Measurements from ENCODE around the gene HNF1A. TPM values are rescaled to one million over a fixed set of nuclear protein-coding genes. Genes with fewer than 3 reads are reported as not detected.

HNF1A gene
- total and polyA plus RNA-seq, 9 of the 15 experiments (the other 6 are each of a cell fraction or from before 2014, with no cell fraction given) = not detected

DNA sequence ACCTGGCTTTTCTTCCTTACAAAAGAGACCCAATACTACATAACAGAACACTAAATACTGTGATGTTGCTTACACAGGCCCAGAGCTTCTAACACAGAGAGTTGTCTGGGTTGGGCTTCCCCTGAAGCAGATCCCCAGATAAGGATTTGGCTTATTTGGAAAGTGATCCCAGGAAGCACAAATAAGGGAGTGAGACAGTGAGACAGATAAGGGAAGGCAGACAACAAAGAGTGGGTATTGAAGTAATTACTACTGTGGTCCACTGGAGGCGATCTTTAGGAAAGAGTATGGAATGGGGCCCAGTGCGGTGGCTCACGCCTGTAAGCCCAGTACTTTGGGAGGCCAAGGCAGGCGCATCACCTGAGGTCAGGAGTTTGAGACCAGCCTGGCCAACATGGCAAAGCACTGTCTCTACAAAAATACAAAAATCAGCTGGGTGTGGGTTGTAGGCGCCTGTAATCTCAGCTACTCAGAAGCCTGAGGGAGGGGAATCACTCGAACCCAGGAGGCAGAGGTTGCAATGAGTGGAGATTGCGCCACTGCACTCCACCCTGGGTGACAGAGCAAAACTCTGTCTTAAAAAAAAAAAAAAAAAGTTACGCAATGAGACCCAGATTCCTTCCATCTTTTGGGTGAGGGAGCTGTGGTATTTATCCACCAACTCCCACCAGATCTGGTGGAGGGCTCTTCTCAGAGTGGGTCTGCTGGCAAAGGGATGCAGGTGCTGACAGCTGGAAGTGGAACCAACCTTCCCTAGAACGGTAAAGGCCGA lies 48.1 kb downstream of the HNF1A start (continued):
- TF ChIP-seq, protein P1, sequence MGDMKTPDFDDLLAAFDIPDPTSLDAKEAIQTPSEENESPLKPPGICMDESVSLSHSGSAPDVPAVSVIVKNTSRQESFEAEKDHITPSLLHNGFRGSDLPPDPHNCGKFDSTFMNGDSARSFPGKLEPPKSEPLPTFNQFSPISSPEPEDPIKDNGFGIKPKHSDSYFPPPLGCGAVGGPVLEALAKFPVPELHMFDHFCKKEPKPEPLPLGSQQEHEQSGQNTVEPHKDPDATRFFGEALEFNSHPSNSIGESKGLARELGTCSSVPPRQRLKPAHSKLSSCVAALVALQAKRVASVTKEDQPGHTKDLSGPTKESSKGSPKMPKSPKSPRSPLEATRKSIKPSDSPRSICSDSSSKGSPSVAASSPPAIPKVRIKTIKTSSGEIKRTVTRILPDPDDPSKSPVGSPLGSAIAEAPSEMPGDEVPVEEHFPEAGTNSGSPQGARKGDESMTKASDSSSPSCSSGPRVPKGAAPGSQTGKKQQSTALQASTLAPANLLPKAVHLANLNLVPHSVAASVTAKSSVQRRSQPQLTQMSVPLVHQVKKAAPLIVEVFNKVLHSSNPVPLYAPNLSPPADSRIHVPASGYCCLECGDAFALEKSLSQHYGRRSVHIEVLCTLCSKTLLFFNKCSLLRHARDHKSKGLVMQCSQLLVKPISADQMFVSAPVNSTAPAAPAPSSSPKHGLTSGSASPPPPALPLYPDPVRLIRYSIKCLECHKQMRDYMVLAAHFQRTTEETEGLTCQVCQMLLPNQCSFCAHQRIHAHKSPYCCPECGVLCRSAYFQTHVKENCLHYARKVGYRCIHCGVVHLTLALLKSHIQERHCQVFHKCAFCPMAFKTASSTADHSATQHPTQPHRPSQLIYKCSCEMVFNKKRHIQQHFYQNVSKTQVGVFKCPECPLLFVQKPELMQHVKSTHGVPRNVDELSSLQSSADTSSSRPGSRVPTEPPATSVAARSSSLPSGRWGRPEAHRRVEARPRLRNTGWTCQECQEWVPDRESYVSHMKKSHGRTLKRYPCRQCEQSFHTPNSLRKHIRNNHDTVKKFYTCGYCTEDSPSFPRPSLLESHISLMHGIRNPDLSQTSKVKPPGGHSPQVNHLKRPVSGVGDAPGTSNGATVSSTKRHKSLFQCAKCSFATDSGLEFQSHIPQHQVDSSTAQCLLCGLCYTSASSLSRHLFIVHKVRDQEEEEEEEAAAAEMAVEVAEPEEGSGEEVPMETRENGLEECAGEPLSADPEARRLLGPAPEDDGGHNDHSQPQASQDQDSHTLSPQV (IDR thresholded peaks at IDR 0.05) = no peak
- TF ChIP-seq U2AF1 (optimal IDR thresholded peaks at IDR 0.05; ENCODE audit: low read depth, low read length) (no peak), GTF2E2 (tag; IDR thresholded peaks at IDR 0.05) (no peak), FOS (IDR thresholded peaks at IDR 0.05; ENCODE audit: extremely low read depth, insufficient read length) (no peak), MEF2D (tag; conservative IDR thresholded peaks at IDR 0.05; ENCODE audit: low read depth) (no peak), PBX2 (CRISPR knock-in tag; IDR thresholded peaks at IDR 0.05; ENCODE audit: low read depth) (no peak), PBX2 (tag; conservative IDR thresholded peaks at IDR 0.05; ENCODE audit: low read depth) (no peak), TAF9B (IDR thresholded peaks at IDR 0.05; ENCODE audit: partially characterized antibody) (no peak), FOXJ2 (tag; IDR thresholded peaks at IDR 0.05) (no peak), SMC3 (conservative IDR thresholded peaks at IDR 0.05; ENCODE audit: insufficient read depth, low read depth, low read length) (no peak)

All from K562 (cell line).